SK-N-SH (cell line): ENCODE data around the gene TMEM190. TPM values are rescaled to one million over a fixed set of nuclear protein-coding genes. Genes with fewer than 3 reads are reported as not detected.
A peak's percentile ranks its signal among the peaks of the same experiment; 100 is the strongest.
"Not testable (repeated sequence)": the region's sequence is repeated elsewhere in the genome, so short reads cannot be mapped to it uniquely, and the experiment has no call there.

Experiments used
- CTCF ChIA-PET: fragments of 300-600, 350-600 bp; formaldehyde crosslinking; extraction: SDS; loops from one replicate; lab custom pipeline; 2021; lab: Yijun Ruan, JAX
- POLR2A ChIA-PET: fragments of 350-600 bp; sonication (Branson Sonifier 250); formaldehyde crosslinking; extraction: SDS; loops from one replicate; lab custom pipeline; 2020; ENCODE audit warnings: antibody characterized with exemption, inconsistent platforms; lab: Yijun Ruan, JAX
- DNase-seq: peaks from one replicate; pipeline ENCODE4 v3.0.0; 2012
- H2AFZ ChIP-seq: fragments of 200-600 bp; sonication (generic); 2 replicates; pipeline ENCODE4 v1.8.1; 2016; ENCODE audit warnings: antibody characterized with exemption, mild to moderate bottlenecking, low read depth
- H3F3A ChIP-seq: fragments of 200-600 bp; sonication (generic); replicated peaks from 2 replicates; pipeline ENCODE3; 2016; ENCODE audit warnings: antibody characterized with exemption, mild to moderate bottlenecking; ENCODE audit not compliant: insufficient read depth
- H3K27ac ChIP-seq, 2 experiments: fragments of 200-500 bp in 1 of 2; fragments of 200-600 bp in 1 of 2; sonication (Bioruptor generic) in 1 of 2; sonication (generic), shearing (Covaris generic) in 1 of 2; 2 replicates each; pipeline versions ENCODE4 v1.5.1 to v1.6.1; 2014 to 2016; ENCODE audit warnings: low read depth in 2 of 2, inconsistent platforms in 1 of 2, low read length in 1 of 2, mild to moderate bottlenecking in 1 of 2, mixed read lengths in 1 of 2
- H3K27me3 ChIP-seq: fragments of 200-600 bp; sonication (generic), shearing (Covaris generic); 2 replicates; pipeline ENCODE4 v1.6.1; 2016; ENCODE audit warnings: mixed run types; ENCODE audit not compliant: insufficient read depth
- H3K36me3 ChIP-seq, 2 experiments: fragments of 200-500 bp in 1 of 2; fragments of 200-600 bp in 1 of 2; sonication (Bioruptor generic) in 1 of 2; sonication (generic) in 1 of 2; replicated peaks in 1 of 2; 2 replicates each; pipeline versions ENCODE3 to v1.5.1; 2014 to 2016; ENCODE audit warnings: low read length in 1 of 2, mild to moderate bottlenecking in 1 of 2; ENCODE audit not compliant: insufficient read depth in 2 of 2, control insufficient read depth in 1 of 2
- H3K4me1 ChIP-seq, 2 experiments: fragments of 200-500 bp in 1 of 2; fragments of 200-600 bp in 1 of 2; sonication (Bioruptor generic) in 1 of 2; sonication (generic), shearing (Covaris generic) in 1 of 2; 2 replicates each; pipeline versions ENCODE4 v1.5.1 to v1.6.1; 2014 to 2016; ENCODE audit warnings: low read depth in 1 of 2, low read length in 1 of 2, mixed run types in 1 of 2; ENCODE audit not compliant: insufficient read depth in 2 of 2, control insufficient read depth in 1 of 2
- H3K4me2 ChIP-seq: fragments of 200-600 bp; sonication (generic), shearing (Covaris generic); 2 replicates; pipeline ENCODE4 v1.6.1; 2017; ENCODE audit warnings: mixed run types
- H3K4me3 ChIP-seq, 2 experiments: fragments of 200-500 bp in 1 of 2; fragments of 200-600 bp in 1 of 2; sonication (Bioruptor generic) in 1 of 2; sonication (generic), shearing (Covaris generic) in 1 of 2; 2 replicates each; pipeline versions ENCODE4 v1.5.1 to v1.8.1; 2014 to 2016; ENCODE audit warnings: low read depth in 2 of 2, inconsistent platforms in 1 of 2, low read length in 1 of 2, mild to moderate bottlenecking in 1 of 2, mixed read lengths in 1 of 2, moderate library complexity in 1 of 2
- H3K79me2 ChIP-seq: fragments of 200-600 bp; sonication (generic); 2 replicates; pipeline ENCODE4 v1.8.1; 2017; ENCODE audit warnings: mild to moderate bottlenecking; ENCODE audit not compliant: insufficient read depth
- H3K9ac ChIP-seq: fragments of 200-600 bp; sonication (generic); 2 replicates; pipeline ENCODE4 v1.6.1; 2017; ENCODE audit warnings: mixed run types
- H3K9me2 ChIP-seq: fragments of 200-600 bp; sonication (generic); 2 replicates; pipeline ENCODE4 v1.6.1; 2017; ENCODE audit warnings: mixed run types
- H3K9me3 ChIP-seq: fragments of 200-600 bp; sonication (generic); 2 replicates; pipeline ENCODE4 v1.6.1; 2017; ENCODE audit warnings: mixed run types, mild to moderate bottlenecking, moderate library complexity
- H4K20me1 ChIP-seq: fragments of 200-600 bp; sonication (generic); 2 replicates; pipeline ENCODE4 v1.6.1; 2017; ENCODE audit warnings: mild to moderate bottlenecking, mixed run types; ENCODE audit not compliant: insufficient read depth
- FOSL2 ChIP-seq: IDR thresholded peaks from 2 replicates; pipeline ENCODE4 v1.4.0; 2012; ENCODE audit warnings: low read depth, mild to moderate bottlenecking, moderate library complexity, borderline replicate concordance
- JUND ChIP-seq: IDR thresholded peaks from 2 replicates; pipeline ENCODE4 v1.4.0; 2012
- RFX5 ChIP-seq: IDR thresholded peaks from 2 replicates; pipeline ENCODE4 v1.6.1; 2012; ENCODE audit warnings: mild to moderate bottlenecking, improper control_type of control experiment, low read length
- RXRA ChIP-seq: IDR thresholded peaks from 2 replicates; pipeline ENCODE4 v1.4.0; 2012; ENCODE audit warnings: low read depth, mild to moderate bottlenecking, borderline replicate concordance
- TAF1 ChIP-seq: IDR thresholded peaks from 2 replicates; pipeline ENCODE4 v1.6.1; 2012; ENCODE audit warnings: low read depth, mild to moderate bottlenecking, low read length, moderate library complexity, borderline replicate concordance
- WGBS: methylation state at CpG from one replicate; pipeline ENCODE4 v1.1.6; 2017; ENCODE audit warnings: low lambda C conversion rate; 5-methylcytosine and 5-hydroxymethylcytosine counted together
- polyA plus RNA-seq, 3 experiments: library from polyadenylated mRNA; depleted of rRNA; stranded (reverse); fragments of >200 nt; gene quantifications; 2 replicates each; pipeline ENCODE4 v1.2.3, GENCODE V29; 2012

TMEM190 gene
- polyA plus RNA-seq (2012; rRNA removed) = 0.77 and 0.91 TPM in 2 replicates
- 0.08 and 0.30 TPM in 2 replicates for polyA plus RNA-seq (2012; cell fraction: cytosol; rRNA removed)
- polyA plus RNA-seq (2012; cell fraction: nucleus; rRNA removed) = 14.1 and 29.8 TPM in 2 replicates

- Histone ChIP-seq H2AFZ (no peak within 1 kb of the TSS), H3K4me2 (no peak within 1 kb of the TSS), H3K9ac (no peak within 1 kb of the TSS), H3K36me3 (no peaks in the 10 kb centered on the region), H3K9me2 (no peaks in the 10 kb centered on the region), H3K9me3 (no peaks in the 10 kb centered on the region), H3K27ac (no peak within 1 kb of the TSS), H3K27me3 (no peaks in the 10 kb centered on the region), H3K4me1 (peaks cover 19 to 22% of the 10 kb centered on the region in 2 experiments; a peak in 3 of 4 replicates), H3K4me3 (no peak within 1 kb of the TSS), H4K20me1 (no peaks in the 10 kb centered on the region), H3K79me2 (no peaks in the 10 kb centered on the region), H3F3A (peaks cover 11% of the 10 kb centered on the region)
- no peak for TF ChIP-seq RXRA
- no peak for TF ChIP-seq TAF1
- WGBS = 83% methylated on average over 20 of the region's 21 CpGs
- DNase-seq = peak; percentile 32
- CTCF ChIA-PET = interaction anchor here (1.1 kb wide), 1 partner anchor 74 kb away, joined by 7 read pairs; no protein-coding TSS in a partner anchor
- POLR2A ChIA-PET = interaction anchor here (1.2 kb wide), 1 partner anchor 37 kb away, joined by 3 read pairs; the partner anchor contains the start of gene KMT5C
These were observed at the start of gene TMEM190 for GRCh38 chr19:55376241-55376933. Gene TMEM190, plus strand, starts transcription at chr19:55376826. Its CDS starts 28 bp downstream, at chr19:55376854.

- H3K79me2 ChIP-seq, H3K4me1 ChIP-seq, H3K9me3 ChIP-seq, H3K27ac ChIP-seq, H3K4me3 ChIP-seq, H2AFZ ChIP-seq, H3F3A ChIP-seq, H4K20me1 ChIP-seq, CTCF ChIA-PET, H3K36me3 ChIP-seq, DNase-seq, H3K9me2 ChIP-seq, H3K27me3 ChIP-seq, POLR2A ChIA-PET, H3K9ac ChIP-seq: not testable (repeated sequence)
- H3K4me2 ChIP-seq = 0 out of 2 replicates have a peak overlapping the region, but pooled peaks have one; percentile 37
- peak; percentile 99 for TF ChIP-seq RFX5
- 26% methylated on average over 4 of the region's 4 CpGs for WGBS
These were observed 47.8 kb upstream of the TMEM190 start for GRCh38 chr19:55328774-55329318.

DNA sequence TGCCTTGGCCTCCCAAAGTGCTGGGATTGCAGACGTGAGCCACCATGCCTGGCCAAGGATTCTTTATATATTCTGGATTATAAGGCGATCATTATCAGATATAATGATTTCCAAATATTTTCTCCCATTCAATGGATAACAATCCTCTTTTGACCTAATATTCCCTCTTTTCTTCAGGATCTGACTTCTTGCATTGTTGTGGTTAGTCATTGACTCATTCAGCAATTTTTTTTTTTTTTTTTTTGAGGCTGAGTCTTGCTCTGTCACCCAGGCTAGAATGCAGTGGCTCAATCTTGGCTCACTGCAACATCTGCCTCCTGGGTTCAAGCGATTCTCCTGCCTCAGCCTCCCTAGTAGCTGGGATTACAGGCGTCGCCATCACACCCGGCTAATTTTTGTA, 46.8 kb upstream of the TMEM190 start:
- not testable (repeated sequence) for H3K9me3 ChIP-seq, DNase-seq

More for the DNA sequence above, 46.8 kb upstream of the TMEM190 start:
- WGBS = 70% methylated on average over 6 of the region's 6 CpGs
- H3K27ac ChIP-seq, H3K4me3 ChIP-seq, H2AFZ ChIP-seq, H3K9me2 ChIP-seq, H3K36me3 ChIP-seq, H3K9ac ChIP-seq, H4K20me1 ChIP-seq, H3K4me1 ChIP-seq, H3K79me2 ChIP-seq, H3K27me3 ChIP-seq, POLR2A ChIA-PET, H3F3A ChIP-seq: not testable (repeated sequence)
- TF ChIP-seq JUND = 0 out of 2 replicates have a peak, but pooled peaks have one; percentile 38
- TF ChIP-seq FOSL2 = peak; percentile 43; the same call in 1 of the 2 replicates
- CTCF ChIA-PET = interaction anchor here (1.0 kb wide), 1 partner anchor 28 kb away, joined by 3 read pairs; no protein-coding TSS in a partner anchor
- 0 out of 2 replicates have a peak overlapping the region, but pooled peaks have one; percentile 37 for H3K4me2 ChIP-seq
